Measurements from ENCODE around the gene APLF.

APLF gene, protein sequence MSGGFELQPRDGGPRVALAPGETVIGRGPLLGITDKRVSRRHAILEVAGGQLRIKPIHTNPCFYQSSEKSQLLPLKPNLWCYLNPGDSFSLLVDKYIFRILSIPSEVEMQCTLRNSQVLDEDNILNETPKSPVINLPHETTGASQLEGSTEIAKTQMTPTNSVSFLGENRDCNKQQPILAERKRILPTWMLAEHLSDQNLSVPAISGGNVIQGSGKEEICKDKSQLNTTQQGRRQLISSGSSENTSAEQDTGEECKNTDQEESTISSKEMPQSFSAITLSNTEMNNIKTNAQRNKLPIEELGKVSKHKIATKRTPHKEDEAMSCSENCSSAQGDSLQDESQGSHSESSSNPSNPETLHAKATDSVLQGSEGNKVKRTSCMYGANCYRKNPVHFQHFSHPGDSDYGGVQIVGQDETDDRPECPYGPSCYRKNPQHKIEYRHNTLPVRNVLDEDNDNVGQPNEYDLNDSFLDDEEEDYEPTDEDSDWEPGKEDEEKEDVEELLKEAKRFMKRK

DNA sequence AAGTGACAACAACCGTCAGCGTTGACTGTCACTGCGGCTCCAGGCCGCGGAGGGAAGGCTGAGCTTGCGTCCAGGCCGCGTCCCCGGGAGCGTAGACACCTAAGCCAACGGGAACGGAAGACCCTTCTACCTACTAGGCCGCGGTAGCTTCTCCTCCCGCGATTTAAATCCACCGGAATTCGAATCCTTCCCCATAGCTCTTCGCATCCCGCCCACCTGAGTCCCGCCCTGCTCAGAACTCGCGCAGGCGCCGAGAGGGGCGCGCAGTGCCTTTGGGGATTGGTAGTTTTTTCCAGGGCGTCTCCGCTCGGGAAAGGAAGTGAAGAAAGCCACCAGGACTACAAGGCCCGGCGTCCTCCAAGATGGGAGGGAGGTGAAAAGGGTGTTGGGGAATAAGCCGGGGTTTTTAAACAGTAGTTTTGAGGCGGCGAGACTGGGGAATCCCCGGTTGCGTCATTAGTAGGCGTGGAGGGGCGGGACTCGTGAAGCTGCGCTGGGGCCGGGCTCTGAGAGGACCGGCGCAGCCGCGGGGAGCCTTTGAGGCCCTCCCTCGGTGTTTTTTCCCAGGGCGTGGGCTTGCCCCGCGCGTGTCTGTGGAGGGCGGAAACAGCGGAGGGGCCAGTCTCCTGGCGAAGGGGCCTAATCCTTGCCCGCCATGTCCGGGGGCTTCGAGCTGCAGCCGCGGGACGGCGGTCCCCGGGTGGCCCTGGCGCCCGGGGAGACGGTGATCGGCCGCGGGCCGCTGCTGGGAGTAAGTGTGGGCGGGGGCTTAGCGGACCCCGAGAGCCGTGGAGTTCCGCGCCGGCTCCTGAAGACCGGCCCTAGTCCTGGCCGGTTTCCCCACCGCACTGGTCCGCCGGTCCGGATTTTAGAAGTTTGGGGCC lies at the start of gene APLF, which contains the start of gene FBXO48:
Gene APLF, plus strand, starts transcription at position 509 of the 884 bp plus-strand sequence. Its CDS starts 147 bp downstream, at position 656.
Gene FBXO48, minus strand, starts transcription at position 218 of the 884 bp plus-strand sequence. CDS start 2,149 bp downstream, outside the sequence.
- peak within 1 kb of the TSS; percentile 77 for H3K4me3 ChIP-seq (ENCODE audit: low read depth, low read length)
- TF ChIP-seq, protein P1, sequence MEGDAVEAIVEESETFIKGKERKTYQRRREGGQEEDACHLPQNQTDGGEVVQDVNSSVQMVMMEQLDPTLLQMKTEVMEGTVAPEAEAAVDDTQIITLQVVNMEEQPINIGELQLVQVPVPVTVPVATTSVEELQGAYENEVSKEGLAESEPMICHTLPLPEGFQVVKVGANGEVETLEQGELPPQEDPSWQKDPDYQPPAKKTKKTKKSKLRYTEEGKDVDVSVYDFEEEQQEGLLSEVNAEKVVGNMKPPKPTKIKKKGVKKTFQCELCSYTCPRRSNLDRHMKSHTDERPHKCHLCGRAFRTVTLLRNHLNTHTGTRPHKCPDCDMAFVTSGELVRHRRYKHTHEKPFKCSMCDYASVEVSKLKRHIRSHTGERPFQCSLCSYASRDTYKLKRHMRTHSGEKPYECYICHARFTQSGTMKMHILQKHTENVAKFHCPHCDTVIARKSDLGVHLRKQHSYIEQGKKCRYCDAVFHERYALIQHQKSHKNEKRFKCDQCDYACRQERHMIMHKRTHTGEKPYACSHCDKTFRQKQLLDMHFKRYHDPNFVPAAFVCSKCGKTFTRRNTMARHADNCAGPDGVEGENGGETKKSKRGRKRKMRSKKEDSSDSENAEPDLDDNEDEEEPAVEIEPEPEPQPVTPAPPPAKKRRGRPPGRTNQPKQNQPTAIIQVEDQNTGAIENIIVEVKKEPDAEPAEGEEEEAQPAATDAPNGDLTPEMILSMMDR (IDR thresholded peaks at IDR 0.05; ENCODE audit: insufficient read depth, low read depth, low read length, missing control alignments): no peak
- DNase-seq (ENCODE audit: low read depth): peak; percentile 99

- H3K4me3 ChIP-seq (ENCODE audit: low read depth, low read length): no peak overlapping the region
- DNase-seq (ENCODE audit: low read depth): no peak
- TF ChIP-seq, protein P1 (IDR thresholded peaks at IDR 0.05; ENCODE audit: insufficient read depth, low read depth, low read length, missing control alignments): no peak
Measured at GRCh38 chr2:68417926-68418325, 49.5 kb upstream of the APLF start.

- no peak for DNase-seq (ENCODE audit: low read depth)
- TF ChIP-seq, protein P1 (IDR thresholded peaks at IDR 0.05; ENCODE audit: insufficient read depth, low read depth, low read length, missing control alignments): no peak
- no peak overlapping the region for H3K4me3 ChIP-seq (ENCODE audit: low read depth, low read length)
Measured at GRCh38 chr2:68418419-68418818, 49.0 kb upstream of the APLF start.

GRCh38 chr2:68418855-68419254 lies 48.5 kb upstream of the APLF start:
- no peak for DNase-seq (ENCODE audit: low read depth)

DNA sequence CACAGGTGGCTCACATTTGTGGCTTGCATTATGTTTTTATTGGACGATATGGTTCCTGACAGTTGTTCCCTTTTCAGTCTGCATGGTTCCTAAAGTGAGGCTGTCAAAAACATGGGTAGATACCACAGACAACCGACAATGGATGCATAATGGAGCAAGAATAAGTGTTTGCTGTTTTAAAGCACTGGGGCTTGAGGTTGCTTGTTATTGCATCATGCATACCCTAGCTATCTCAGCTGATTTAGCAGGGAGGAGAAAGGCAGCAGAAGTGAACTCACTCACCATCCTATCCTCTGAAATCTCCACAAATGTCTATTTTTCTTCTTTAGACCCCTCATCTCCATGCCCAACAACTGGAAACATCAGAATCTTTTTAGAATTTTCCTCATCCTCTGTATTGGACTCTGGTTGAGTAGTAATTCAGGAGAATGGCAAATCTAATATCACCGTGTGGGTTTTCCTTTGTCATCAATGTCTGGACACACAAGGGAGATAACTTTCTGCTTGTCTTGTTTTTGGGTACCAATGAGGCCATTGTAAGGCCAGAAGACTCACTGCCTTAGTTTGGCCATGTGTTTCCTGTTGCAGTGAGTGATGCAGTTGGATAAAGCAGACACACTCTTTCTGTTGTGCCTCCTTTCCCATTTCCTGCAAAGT lies 47.0 kb upstream of the APLF start:
- TF ChIP-seq, protein P1 (IDR thresholded peaks at IDR 0.05; ENCODE audit: insufficient read depth, low read depth, low read length, missing control alignments): no peak
- H3K4me3 ChIP-seq (ENCODE audit: low read depth, low read length): no peak overlapping the region
- no peak for DNase-seq (ENCODE audit: low read depth)

More at GRCh38 chr2:68418855-68419254, 48.5 kb upstream of the APLF start:
- no peak overlapping the region for H3K4me3 ChIP-seq (ENCODE audit: low read depth, low read length)
- TF ChIP-seq, protein P1 (IDR thresholded peaks at IDR 0.05; ENCODE audit: insufficient read depth, low read depth, low read length, missing control alignments): peak; percentile 14

DNA sequence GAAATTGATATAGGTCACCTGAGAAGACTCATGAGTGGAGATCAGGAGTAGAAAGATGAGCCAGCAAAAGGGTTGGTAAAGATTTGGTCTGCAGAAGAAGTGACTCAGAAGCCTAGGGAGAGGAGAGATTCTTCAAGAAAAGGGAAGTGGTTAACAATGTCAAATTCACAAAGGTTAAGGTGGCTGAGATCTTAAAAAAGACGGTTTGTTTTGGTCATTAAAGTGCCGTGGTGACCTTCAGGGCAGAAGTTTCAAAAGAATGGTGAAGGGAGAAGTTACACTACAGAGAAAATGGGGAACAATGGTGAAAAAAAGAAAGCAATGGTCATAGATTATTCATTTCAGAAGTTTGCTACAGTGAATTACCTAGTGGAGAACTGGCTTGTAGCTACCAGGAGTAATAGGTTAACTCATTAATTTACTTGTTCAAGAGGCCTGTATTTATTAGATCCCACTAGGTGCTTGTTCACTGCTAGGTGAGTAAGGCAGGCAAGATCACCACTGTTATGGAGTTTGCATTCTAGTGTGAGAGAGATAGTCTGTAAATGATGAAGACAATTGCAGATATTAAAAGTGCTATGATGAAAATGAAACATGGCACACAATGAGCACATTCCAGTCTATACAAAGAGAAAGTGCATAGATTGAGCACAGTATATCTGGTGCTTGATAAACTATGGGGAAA lies 43.3 kb upstream of the APLF start:
- H3K4me3 ChIP-seq (ENCODE audit: low read depth, low read length): 0 out of 2 replicates have a peak overlapping the region, but pooled peaks have one; percentile 1

More for the DNA sequence above, 43.3 kb upstream of the APLF start:
- peak; percentile 90 for DNase-seq (ENCODE audit: low read depth)
- TF ChIP-seq, protein P1 (IDR thresholded peaks at IDR 0.05; ENCODE audit: insufficient read depth, low read depth, low read length, missing control alignments): no peak

Measured in GM12865 (cell line).